DND-41 (cell line): ENCODE results near the gene NPBWR2.

Experiments used
- ATAC-seq: fragments of 200-7000 bp; cut with Tn5 transposase; 3 replicates; pipeline ENCODE4 v1.9.1; 2021; ENCODE audit warnings: low read depth; ENCODE audit not compliant: insufficient read depth
- DNase-seq: peaks from one replicate; pipeline ENCODE4 v3.0.0-alpha.2; 2020
- H2AFZ ChIP-seq: 2 replicates; pipeline ENCODE4 v1.6.0; 2012; ENCODE audit warnings: low read depth, low read length
- H3K27ac ChIP-seq: 2 replicates; pipeline ENCODE4 v1.5.1; 2012; ENCODE audit warnings: low read length, inconsistent platforms
- H3K27me3 ChIP-seq: fragments of 200-600 bp; sonication (generic); 2 replicates; pipeline ENCODE4 v1.6.0; 2012; ENCODE audit warnings: low read length, mild to moderate bottlenecking, inconsistent platforms; ENCODE audit not compliant: insufficient read depth, poor library complexity
- H3K36me3 ChIP-seq: 2 replicates; pipeline ENCODE4 v1.5.1; 2012; ENCODE audit warnings: low read length, inconsistent platforms; ENCODE audit not compliant: insufficient read depth
- H3K4me1 ChIP-seq: 2 replicates; pipeline ENCODE4 v1.5.1; 2012; ENCODE audit warnings: mild to moderate bottlenecking, low read length; ENCODE audit not compliant: insufficient read depth
- H3K4me2 ChIP-seq: 2 replicates; pipeline ENCODE4 v1.6.0; 2012; ENCODE audit warnings: mild to moderate bottlenecking, moderate library complexity, low read length, inconsistent platforms; ENCODE audit not compliant: insufficient read depth
- H3K4me3 ChIP-seq, 2 experiments: fragments of 200-600 bp in 1 of 2; shearing (Covaris generic) in 1 of 2; 2 replicates each; pipeline ENCODE4 v1.5.1; 2012 to 2016; ENCODE audit warnings: inconsistent platforms in 2 of 2, low read length in 2 of 2, mild to moderate bottlenecking in 2 of 2, low read depth in 1 of 2, moderate library complexity in 1 of 2
- H3K79me2 ChIP-seq: 2 replicates; pipeline ENCODE4 v1.6.0; 2012; ENCODE audit warnings: low read length, inconsistent platforms; ENCODE audit not compliant: insufficient read depth
- H3K9ac ChIP-seq: 2 replicates; pipeline ENCODE4 v1.6.0; 2012; ENCODE audit warnings: low read depth, mild to moderate bottlenecking, inconsistent platforms, low read length, moderate library complexity
- H3K9me3 ChIP-seq: 2 replicates; pipeline ENCODE4 v1.5.1; 2012; ENCODE audit warnings: low read length, moderate library complexity, mild to moderate bottlenecking, inconsistent platforms; ENCODE audit not compliant: insufficient read depth, severe bottlenecking
- H4K20me1 ChIP-seq: 2 replicates; pipeline ENCODE4 v1.6.0; 2012; ENCODE audit warnings: low read length; ENCODE audit not compliant: insufficient read depth
- EZH2 ChIP-seq: IDR thresholded peaks from 3 replicates; pipeline ENCODE4 v1.6.1; 2012; ENCODE audit warnings: borderline replicate concordance, low read depth, mild to moderate bottlenecking, moderate library complexity, low read length, inconsistent platforms; ENCODE audit not compliant: severe bottlenecking
- TF ChIP-seq, protein P1 (sequence below): IDR thresholded peaks from 2 replicates; pipeline ENCODE4 v1.5.1; 2012; ENCODE audit warnings: borderline replicate concordance, low read length, moderate library complexity, mild to moderate bottlenecking; ENCODE audit not compliant: poor library complexity, severe bottlenecking; ENCODE audit errors: extremely low read depth

The NPBWR2 gene

DNA sequence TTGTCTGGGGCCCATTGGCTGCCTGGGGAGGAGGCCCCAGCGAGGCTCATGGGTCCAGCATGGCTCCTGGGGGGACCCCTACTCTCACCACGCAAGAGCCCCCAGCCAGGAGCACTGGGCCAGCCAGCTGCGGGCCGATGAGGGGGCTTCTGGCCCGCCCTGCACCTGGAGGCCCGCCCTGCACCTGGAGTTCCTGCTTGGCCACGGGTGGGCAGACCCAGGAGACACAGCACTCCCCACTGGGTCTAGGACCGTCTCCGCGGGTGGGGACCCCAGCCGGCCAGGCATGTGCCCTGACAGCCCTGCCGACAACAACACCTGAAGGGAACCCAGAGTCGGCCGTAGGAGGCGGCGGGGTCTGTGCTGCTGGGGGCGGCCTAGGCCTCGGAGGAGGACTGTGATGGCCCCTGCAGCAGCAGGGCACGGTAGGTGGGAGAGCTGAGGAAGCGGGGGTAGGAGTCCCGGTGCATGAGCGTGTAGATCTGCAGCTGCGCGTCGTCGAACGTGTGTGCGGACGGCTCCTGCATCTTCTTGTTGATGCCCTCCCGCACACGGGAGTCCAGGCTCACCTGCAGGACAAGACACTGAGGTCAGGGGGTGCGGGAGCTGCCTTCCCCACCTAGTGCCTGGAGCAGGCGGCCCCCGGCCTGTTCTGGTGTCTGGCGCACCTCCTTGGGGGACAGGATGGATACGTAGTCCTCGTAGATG, 33.7 kb downstream of the NPBWR2 start:
- Histone ChIP-seq H4K20me1 (peaks cover 37% of the 10 kb centered on the region), H3K79me2 (peaks cover 6% of the 10 kb centered on the region), H3K36me3 (peaks cover 36% of the 10 kb centered on the region), H2AFZ (no peak overlapping the region), H3K4me2 (no peak overlapping the region), H3K9me3 (no peaks in the 10 kb centered on the region), H3K27ac (no peak overlapping the region), H3K9ac (no peak overlapping the region), H3K4me1 (peaks cover 10% of the 10 kb centered on the region), H3K4me3 (no peak overlapping the region), H3K27me3 (no peaks in the 10 kb centered on the region)
- no peak for TF ChIP-seq EZH2
- TF ChIP-seq, protein P1, sequence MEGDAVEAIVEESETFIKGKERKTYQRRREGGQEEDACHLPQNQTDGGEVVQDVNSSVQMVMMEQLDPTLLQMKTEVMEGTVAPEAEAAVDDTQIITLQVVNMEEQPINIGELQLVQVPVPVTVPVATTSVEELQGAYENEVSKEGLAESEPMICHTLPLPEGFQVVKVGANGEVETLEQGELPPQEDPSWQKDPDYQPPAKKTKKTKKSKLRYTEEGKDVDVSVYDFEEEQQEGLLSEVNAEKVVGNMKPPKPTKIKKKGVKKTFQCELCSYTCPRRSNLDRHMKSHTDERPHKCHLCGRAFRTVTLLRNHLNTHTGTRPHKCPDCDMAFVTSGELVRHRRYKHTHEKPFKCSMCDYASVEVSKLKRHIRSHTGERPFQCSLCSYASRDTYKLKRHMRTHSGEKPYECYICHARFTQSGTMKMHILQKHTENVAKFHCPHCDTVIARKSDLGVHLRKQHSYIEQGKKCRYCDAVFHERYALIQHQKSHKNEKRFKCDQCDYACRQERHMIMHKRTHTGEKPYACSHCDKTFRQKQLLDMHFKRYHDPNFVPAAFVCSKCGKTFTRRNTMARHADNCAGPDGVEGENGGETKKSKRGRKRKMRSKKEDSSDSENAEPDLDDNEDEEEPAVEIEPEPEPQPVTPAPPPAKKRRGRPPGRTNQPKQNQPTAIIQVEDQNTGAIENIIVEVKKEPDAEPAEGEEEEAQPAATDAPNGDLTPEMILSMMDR, result no peak
- ATAC-seq, result no peak
- DNase-seq, result no peak

DNA sequence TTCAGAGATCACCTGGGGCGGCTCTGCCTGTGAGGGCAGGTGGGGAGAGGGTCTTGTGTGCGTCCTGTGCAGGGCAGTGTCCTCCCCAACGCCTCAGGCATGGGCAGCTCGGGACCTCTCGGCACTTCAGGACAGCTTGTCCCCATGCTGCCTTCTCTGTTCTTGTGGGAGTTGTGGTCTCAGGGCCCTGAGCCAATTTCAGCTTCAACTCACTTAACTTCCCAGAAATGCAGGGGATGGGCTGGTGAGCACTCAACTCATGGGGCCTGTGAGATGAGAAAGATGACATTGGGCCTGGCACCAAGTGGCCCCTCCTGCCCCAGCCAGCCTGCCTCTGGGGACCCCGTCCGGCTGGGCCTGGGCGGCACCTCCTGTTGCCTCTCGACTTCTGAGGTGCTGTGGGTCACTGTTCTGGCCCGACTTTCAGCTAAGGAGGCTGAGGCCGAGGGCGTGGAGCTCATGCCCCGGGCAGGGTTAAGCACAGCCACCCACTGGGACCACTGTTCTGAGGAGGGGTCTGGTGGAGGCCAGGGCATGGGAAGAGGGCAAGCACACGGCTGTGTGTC, 34.8 kb downstream of the NPBWR2 start:
- Histone ChIP-seq H3K9ac (no peak overlapping the region), H4K20me1 (peaks cover 28% of the 10 kb centered on the region; the same call in 1 of the 2 replicates)
- no peak for DNase-seq

DNA sequence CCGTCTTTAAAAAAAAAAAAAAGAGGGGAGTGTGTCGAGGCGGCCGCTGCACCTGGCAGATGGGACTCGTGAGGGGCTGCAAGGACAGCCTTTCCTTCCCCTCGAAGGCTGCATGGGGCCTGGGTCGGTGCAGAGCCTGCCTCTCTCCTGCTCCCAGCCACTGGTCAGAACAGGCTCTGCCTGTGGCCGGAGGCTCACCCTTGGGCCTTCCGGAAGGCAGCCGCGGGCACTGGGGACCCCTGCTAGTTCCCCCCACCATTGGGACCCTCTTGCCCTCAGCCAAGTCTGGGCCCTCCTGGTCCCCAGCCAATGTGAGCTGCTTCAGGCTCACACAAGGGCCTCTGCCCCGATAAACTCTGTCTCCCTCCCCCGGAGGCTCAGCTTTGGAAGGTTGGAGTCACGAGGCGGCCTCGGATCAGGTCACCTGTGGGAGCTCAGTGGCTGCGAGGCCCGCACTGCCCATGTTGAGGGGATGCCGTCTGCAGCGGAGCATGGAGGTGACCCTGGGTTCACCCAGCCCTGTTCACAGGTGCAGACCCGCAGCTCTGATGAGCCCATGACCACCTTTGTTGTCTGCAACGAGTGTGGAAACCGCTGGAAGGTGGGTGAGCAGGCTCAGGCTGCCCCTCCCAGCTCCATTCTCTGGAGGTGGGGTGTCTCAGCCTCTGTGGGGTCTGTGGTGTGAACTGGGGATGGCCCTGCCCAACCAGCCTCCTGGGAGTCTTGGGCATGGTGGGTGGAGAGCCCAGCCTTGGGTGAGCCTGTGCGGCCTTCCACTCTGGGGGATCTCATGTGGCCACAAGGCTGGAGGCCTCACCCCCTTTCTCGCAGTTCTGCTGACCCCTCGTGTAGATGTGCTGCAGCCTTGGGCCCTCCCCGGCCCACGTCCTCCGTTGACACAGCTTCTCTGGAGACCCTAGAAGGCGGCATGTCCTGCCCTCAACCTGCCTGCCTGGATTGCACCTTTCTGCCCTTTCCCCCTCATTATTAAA, 35.7 kb downstream of the NPBWR2 start:
- TF ChIP-seq, protein P1, result no peak
- no peak for TF ChIP-seq EZH2
- H3K9me3 ChIP-seq, result no peaks in the 10 kb centered on the region
- H4K20me1 ChIP-seq, result peaks cover 22% of the 10 kb centered on the region; the same call in 1 of the 2 replicates
- no peak overlapping the region for H3K9ac ChIP-seq
- H3K27me3 ChIP-seq, result no peaks in the 10 kb centered on the region
- no peak overlapping the region for H3K4me2 ChIP-seq
- no peak overlapping the region for H3K4me3 ChIP-seq
- H3K79me2 ChIP-seq, result no peaks in the 10 kb centered on the region
- no peak overlapping the region for H2AFZ ChIP-seq
- DNase-seq (no peak), ATAC-seq (no peak)
- H3K27ac ChIP-seq, result no peak overlapping the region
- H3K36me3 ChIP-seq, result peaks cover 36% of the 10 kb centered on the region
- no peaks in the 10 kb centered on the region for H3K4me1 ChIP-seq

More for the DNA sequence above, 34.8 kb downstream of the NPBWR2 start:
- no peak overlapping the region for H3K4me3 ChIP-seq
- peaks cover 36% of the 10 kb centered on the region for H3K36me3 ChIP-seq
- H3K4me1 ChIP-seq, result no peaks in the 10 kb centered on the region
- H3K4me2 ChIP-seq, result no peak overlapping the region
- ATAC-seq, result no peak
- no peak overlapping the region for H3K27ac ChIP-seq
- H3K27me3 ChIP-seq, result no peaks in the 10 kb centered on the region
- TF ChIP-seq EZH2, result no peak
- TF ChIP-seq, protein P1, result no peak
- no peaks in the 10 kb centered on the region for H3K9me3 ChIP-seq
- H3K79me2 ChIP-seq, result no peaks in the 10 kb centered on the region
- H2AFZ ChIP-seq, result no peak overlapping the region
